K562 treated with DMSO at 1 percent for 24 hours (cell line): ENCODE measurements around the gene CXCL12. TPM values are rescaled to one million over a fixed set of nuclear protein-coding genes. Genes with fewer than 3 reads are reported as not detected.

Experiments
- total RNA-seq: library from RNA; unstranded; fragments of 300-600 nt; gene quantifications from 2 replicates; pipeline ENCODE4 v1.2.3, GENCODE V29; 2022; ENCODE audit warnings: low read depth; ENCODE audit not compliant: insufficient read depth

The CXCL12 gene
- not detected in 2 replicates for total RNA-seq

GRCh38 chr10:44385026-44385695 lies at the start of gene CXCL12:
TSS of gene CXCL12 (minus strand) at chr10:44385097. CDS start at chr10:44385005, 92 bp downstream.

